ENCODE results near the gene TNS3. TPM values are rescaled to one million over a fixed set of nuclear protein-coding genes. Genes with fewer than 3 reads are reported as not detected.

The TNS3 gene
- total and polyA plus RNA-seq, 9 donors: 20.2 to 49.1 (median 29.7) TPM

- Histone ChIP-seq H3K27ac (ENCODE audit: low read length) (no peak overlapping the region), H3K9me3 (replicated peaks; ENCODE audit: control insufficient read depth, low read depth, low read length) (no peaks in the 10 kb centered on the region), H3K36me3 (ENCODE audit: control insufficient read depth, insufficient read depth, low read length) (peaks cover 29% of the 10 kb centered on the region), H3K4me3 (ENCODE audit: low read length) (no peak overlapping the region), H3K27me3 (ENCODE audit: control insufficient read depth, insufficient read depth, low read length) (no peaks in the 10 kb centered on the region), H3K4me1 (ENCODE audit: control insufficient read depth, insufficient read depth, low read length) (peaks cover 14% of the 10 kb centered on the region)
- no peak for DNase-seq
- WGBS (ENCODE audit: insufficient coverage): 80% methylated on average over 13 of the region's 14 CpGs
Measured at GRCh38 chr7:47521816-47522561, 59.9 kb downstream of the TNS3 start.

GRCh38 chr7:47521011-47521795 lies 60.7 kb downstream of the TNS3 start:
- no peaks in the 10 kb centered on the region for H3K27me3 ChIP-seq (ENCODE audit: control insufficient read depth, insufficient read depth, low read length)
- no peak overlapping the region for H3K4me3 ChIP-seq (ENCODE audit: low read length)
- H3K27ac ChIP-seq (ENCODE audit: low read length): no peak overlapping the region
- H3K9me3 ChIP-seq (replicated peaks; ENCODE audit: control insufficient read depth, low read depth, low read length): no peaks in the 10 kb centered on the region
- peaks cover 14% of the 10 kb centered on the region for H3K4me1 ChIP-seq (ENCODE audit: control insufficient read depth, insufficient read depth, low read length)
- peaks cover 26% of the 10 kb centered on the region for H3K36me3 ChIP-seq (ENCODE audit: control insufficient read depth, insufficient read depth, low read length)
- WGBS (ENCODE audit: insufficient coverage): 62% methylated on average over 13 of the region's 13 CpGs
- DNase-seq: no peak

GRCh38 chr7:47520406-47520805 lies 61.5 kb downstream of the TNS3 start:
- Histone ChIP-seq H3K36me3 (ENCODE audit: control insufficient read depth, insufficient read depth, low read length) (peaks cover 22% of the 10 kb centered on the region), H3K4me1 (ENCODE audit: control insufficient read depth, insufficient read depth, low read length) (peaks cover 14% of the 10 kb centered on the region), H3K4me3 (ENCODE audit: low read length) (no peak overlapping the region), H3K27ac (ENCODE audit: low read length) (peak overlapping the region; percentile 18), H3K9me3 (replicated peaks; ENCODE audit: control insufficient read depth, low read depth, low read length) (no peaks in the 10 kb centered on the region), H3K27me3 (ENCODE audit: control insufficient read depth, insufficient read depth, low read length) (no peaks in the 10 kb centered on the region)
- WGBS (ENCODE audit: insufficient coverage): 14% methylated on average over 3 of the region's 8 CpGs
- DNase-seq: peak; percentile 76

- Histone ChIP-seq H3K9me3 (replicated peaks; ENCODE audit: control insufficient read depth, low read depth, low read length) (no peaks in the 10 kb centered on the region), H3K27ac (ENCODE audit: low read length) (no peak overlapping the region), H3K27me3 (ENCODE audit: control insufficient read depth, insufficient read depth, low read length) (no peaks in the 10 kb centered on the region), H3K36me3 (ENCODE audit: control insufficient read depth, insufficient read depth, low read length) (peaks cover 12% of the 10 kb centered on the region), H3K4me3 (ENCODE audit: low read length) (no peak overlapping the region), H3K4me1 (ENCODE audit: control insufficient read depth, insufficient read depth, low read length) (peaks cover 20% of the 10 kb centered on the region)
- DNase-seq: no peak
- 84% methylated on average over 6 of the region's 7 CpGs for WGBS (ENCODE audit: insufficient coverage)
Measured at GRCh38 chr7:47518827-47519226, 63.1 kb downstream of the TNS3 start.

- Histone ChIP-seq H3K27ac (ENCODE audit: low read length) (no peak overlapping the region), H3K4me3 (ENCODE audit: low read length) (no peak overlapping the region), H3K27me3 (ENCODE audit: control insufficient read depth, insufficient read depth, low read length) (no peaks in the 10 kb centered on the region), H3K36me3 (ENCODE audit: control insufficient read depth, insufficient read depth, low read length) (peaks cover 5% of the 10 kb centered on the region), H3K9me3 (replicated peaks; ENCODE audit: control insufficient read depth, low read depth, low read length) (no peaks in the 10 kb centered on the region), H3K4me1 (ENCODE audit: control insufficient read depth, insufficient read depth, low read length) (peaks cover 27% of the 10 kb centered on the region)
- WGBS (ENCODE audit: insufficient coverage): 96% methylated on average over 9 of the region's 10 CpGs
- no peak for DNase-seq
Measured at GRCh38 chr7:47517821-47518480, 64.0 kb downstream of the TNS3 start.

GRCh38 chr7:47516985-47517600 lies 64.8 kb downstream of the TNS3 start:
- no peaks in the 10 kb centered on the region for H3K9me3 ChIP-seq (replicated peaks; ENCODE audit: control insufficient read depth, low read depth, low read length)
- H3K36me3 ChIP-seq (ENCODE audit: control insufficient read depth, insufficient read depth, low read length): peaks cover 5% of the 10 kb centered on the region
- no peak overlapping the region for H3K4me3 ChIP-seq (ENCODE audit: low read length)
- 78% methylated on average over 4 of the region's 10 CpGs for WGBS (ENCODE audit: insufficient coverage)
- no peak overlapping the region for H3K27ac ChIP-seq (ENCODE audit: low read length)
- H3K4me1 ChIP-seq (ENCODE audit: control insufficient read depth, insufficient read depth, low read length): peaks cover 28% of the 10 kb centered on the region
- DNase-seq: no peak
- no peaks in the 10 kb centered on the region for H3K27me3 ChIP-seq (ENCODE audit: control insufficient read depth, insufficient read depth, low read length)

GRCh38 chr7:47516386-47516785 lies 65.5 kb downstream of the TNS3 start:
- Histone ChIP-seq H3K36me3 (ENCODE audit: control insufficient read depth, insufficient read depth, low read length) (peaks cover 8% of the 10 kb centered on the region), H3K9me3 (replicated peaks; ENCODE audit: control insufficient read depth, low read depth, low read length) (no peaks in the 10 kb centered on the region), H3K27ac (ENCODE audit: low read length) (no peak overlapping the region), H3K4me3 (ENCODE audit: low read length) (no peak overlapping the region), H3K27me3 (ENCODE audit: control insufficient read depth, insufficient read depth, low read length) (no peaks in the 10 kb centered on the region), H3K4me1 (ENCODE audit: control insufficient read depth, insufficient read depth, low read length) (peaks cover 33% of the 10 kb centered on the region)
- 100% methylated on average over 1 of the region's 6 CpGs for WGBS (ENCODE audit: insufficient coverage)
- no peak for DNase-seq

- WGBS (ENCODE audit: insufficient coverage): 99% methylated on average over 6 of the region's 7 CpGs
Measured at GRCh38 chr7:47515305-47515834, 66.5 kb downstream of the TNS3 start.

GRCh38 chr7:47514818-47515217 lies 67.1 kb downstream of the TNS3 start:
- peaks cover 24% of the 10 kb centered on the region for H3K4me1 ChIP-seq (ENCODE audit: control insufficient read depth, insufficient read depth, low read length)
- no peak overlapping the region for H3K4me3 ChIP-seq (ENCODE audit: low read length)
- WGBS (ENCODE audit: insufficient coverage): 92% methylated on average over 2 of the region's 3 CpGs
- no peaks in the 10 kb centered on the region for H3K9me3 ChIP-seq (replicated peaks; ENCODE audit: control insufficient read depth, low read depth, low read length)
- H3K27ac ChIP-seq (ENCODE audit: low read length): no peak overlapping the region
- H3K27me3 ChIP-seq (ENCODE audit: control insufficient read depth, insufficient read depth, low read length): no peaks in the 10 kb centered on the region
- no peak for DNase-seq
- H3K36me3 ChIP-seq (ENCODE audit: control insufficient read depth, insufficient read depth, low read length): peaks cover 8% of the 10 kb centered on the region

More at GRCh38 chr7:47515305-47515834, 66.5 kb downstream of the TNS3 start:
- no peaks in the 10 kb centered on the region for H3K27me3 ChIP-seq (ENCODE audit: control insufficient read depth, insufficient read depth, low read length)
- no peaks in the 10 kb centered on the region for H3K9me3 ChIP-seq (replicated peaks; ENCODE audit: control insufficient read depth, low read depth, low read length)
- DNase-seq: no peak
- no peak overlapping the region for H3K27ac ChIP-seq (ENCODE audit: low read length)
- H3K4me1 ChIP-seq (ENCODE audit: control insufficient read depth, insufficient read depth, low read length): peaks cover 23% of the 10 kb centered on the region
- peaks cover 8% of the 10 kb centered on the region for H3K36me3 ChIP-seq (ENCODE audit: control insufficient read depth, insufficient read depth, low read length)
- no peak overlapping the region for H3K4me3 ChIP-seq (ENCODE audit: low read length)
